Breast epithelium (tissue), 4 donors: ENCODE data around the gene CFAP97. TPM values are rescaled to one million over a fixed set of nuclear protein-coding genes. Genes with fewer than 3 reads are reported as not detected.

Experiments used
- DNase-seq, 2 donors: peaks; one replicate each; pipeline ENCODE4 v3.0.0-alpha.2; 2019; ENCODE audit warnings: low spot score in 2 of 2
- H3K27ac ChIP-seq, 2 donors: fragments of 200-600 bp; sonication (generic) in 1 of 2; one replicate each; pipeline ENCODE4 v1.5.1; 2016 to 2019; ENCODE audit warnings: mild to moderate bottlenecking in 1 of 2
- H3K27me3 ChIP-seq, 2 donors: fragments of 200-600 bp; sonication (generic) in 1 of 2; one replicate each; pipeline versions ENCODE4 v1.5.1 to v1.6.0; 2017 to 2019; ENCODE audit warnings: control low read depth in 1 of 2, mild to moderate bottlenecking in 1 of 2
- H3K36me3 ChIP-seq: fragments of 200-600 bp; one replicate; pipeline ENCODE4 v1.5.1; 2019
- H3K4me1 ChIP-seq, 2 donors: fragments of 200-600 bp; sonication (generic); one replicate each; pipeline ENCODE4 v1.5.1; 2016 to 2019; ENCODE audit warnings: control low read depth in 1 of 2
- H3K4me3 ChIP-seq, 3 donors: fragments of 200-600 bp; sonication (generic); 1 replicate in 2 of 3; 2 replicates in 1 of 3; pipeline ENCODE4 v1.5.1; 2016 to 2019; ENCODE audit warnings: mild to moderate bottlenecking in 3 of 3, moderate library complexity in 2 of 3
- H3K9me3 ChIP-seq, 2 donors: fragments of 200-600 bp; sonication (generic) in 1 of 2; one replicate each; pipeline ENCODE4 v1.5.1; 2016 to 2019; ENCODE audit warnings: control low read depth in 1 of 2
- CTCF ChIP-seq, 3 donors: fragments of 450-650 bp; IDR thresholded peaks; one replicate each; pipeline ENCODE4 v1.5.1; 2016 to 2017; ENCODE audit warnings: antibody characterized with exemption in 3 of 3, mild to moderate bottlenecking in 3 of 3, moderate library complexity in 3 of 3
- POLR2A ChIP-seq: fragments of 450-650 bp; IDR thresholded peaks from one replicate; pipeline ENCODE4 v1.6.1; 2016; ENCODE audit warnings: antibody characterized with exemption, mild to moderate bottlenecking, moderate library complexity
- POLR2AphosphoS5 ChIP-seq, 3 donors: sonication (generic); formaldehyde crosslinking; IDR thresholded peaks; one replicate each; pipeline ENCODE4 v1.6.1; 2017; ENCODE audit warnings: antibody characterized with exemption in 3 of 3
- intact Hi-C: fragments of 100-400 bp; cut with DNase I; formaldehyde crosslinking; loops from one replicate; pipeline ENCODE4 v1.15.1; 2023; ENCODE audit warnings: low total_unique reads
- total RNA-seq, 3 donors: library from RNA; depleted of rRNA; stranded (reverse); fragments of >200 nt; gene quantifications; one replicate each; pipeline ENCODE4 v1.1.0, GENCODE V29; 2016

Gene CFAP97
- total RNA-seq, 3 donors from 2014 or later: 36.6 to 42.4 (median 38.0) TPM

- Histone ChIP-seq H3K4me3 (no peak overlapping the region), H3K4me1 (no peaks in the 10 kb centered on the region), H3K9me3 (no peaks in the 10 kb centered on the region), H3K36me3 (no peaks in the 10 kb centered on the region), H3K27me3 (no peaks in the 10 kb centered on the region), H3K27ac (no peak overlapping the region)
- TF ChIP-seq CTCF (IDR thresholded peaks at IDR 0.05) (no peak), POLR2AphosphoS5 (IDR thresholded peaks at IDR 0.05) (no peak), POLR2A (no peak)
- no peak for DNase-seq
- intact Hi-C loops: no loop called here
Observed at GRCh38 chr4:185238215-185238681, 34.4 kb upstream of the CFAP97 start.

GRCh38 chr4:185237175-185237574 lies 33.4 kb upstream of the CFAP97 start:
- no peak for TF ChIP-seq POLR2AphosphoS5 (IDR thresholded peaks at IDR 0.05)
- no peak for TF ChIP-seq POLR2A
- no peak for TF ChIP-seq CTCF (IDR thresholded peaks at IDR 0.05)

GRCh38 chr4:185235843-185236503 lies 32.2 kb upstream of the CFAP97 start:
- TF ChIP-seq CTCF (IDR thresholded peaks at IDR 0.05) (no peak), POLR2A (no peak), POLR2AphosphoS5 (IDR thresholded peaks at IDR 0.05) (no peak)

More at GRCh38 chr4:185237175-185237574, 33.4 kb upstream of the CFAP97 start:
- Histone ChIP-seq H3K9me3 (no peaks in the 10 kb centered on the region), H3K27ac (no peak overlapping the region), H3K27me3 (no peaks in the 10 kb centered on the region), H3K4me1 (no peaks in the 10 kb centered on the region), H3K36me3 (no peaks in the 10 kb centered on the region), H3K4me3 (no peak overlapping the region)
- no peak for DNase-seq
- intact Hi-C loops: no loop called here

GRCh38 chr4:185235119-185235842 lies 31.5 kb upstream of the CFAP97 start:
- Histone ChIP-seq H3K36me3 (no peaks in the 10 kb centered on the region), H3K4me3 (no peak overlapping the region), H3K4me1 (no peaks in the 10 kb centered on the region), H3K27me3 (no peaks in the 10 kb centered on the region), H3K27ac (no peak overlapping the region), H3K9me3 (no peaks in the 10 kb centered on the region)
- DNase-seq: no peak
- TF ChIP-seq POLR2A (no peak), POLR2AphosphoS5 (IDR thresholded peaks at IDR 0.05) (no peak), CTCF (IDR thresholded peaks at IDR 0.05) (no peak)
- intact Hi-C loops: no loop called here

More at GRCh38 chr4:185235843-185236503, 32.2 kb upstream of the CFAP97 start:
- Histone ChIP-seq H3K27ac (no peak overlapping the region), H3K9me3 (no peaks in the 10 kb centered on the region), H3K4me1 (no peaks in the 10 kb centered on the region), H3K36me3 (no peaks in the 10 kb centered on the region), H3K4me3 (no peak overlapping the region), H3K27me3 (no peaks in the 10 kb centered on the region)
- no peak for DNase-seq
- intact Hi-C loops: no loop called here

GRCh38 chr4:185232370-185232769 lies 28.6 kb upstream of the CFAP97 start:
- Histone ChIP-seq H3K27ac (no peak overlapping the region), H3K9me3 (no peaks in the 10 kb centered on the region), H3K4me3 (no peak overlapping the region), H3K27me3 (no peaks in the 10 kb centered on the region), H3K36me3 (no peaks in the 10 kb centered on the region), H3K4me1 (no peaks in the 10 kb centered on the region)
- no peak for DNase-seq
- TF ChIP-seq POLR2A: no peak
- intact Hi-C loops: no loop called here
